Measurements from ENCODE around the gene ABCC1. TPM values are rescaled to one million over a fixed set of nuclear protein-coding genes. Genes with fewer than 3 reads are reported as not detected.

The ABCC1 gene
- total RNA-seq, 2 experiments from 2014 or later: 64.5 to 67.6 TPM

DNA sequence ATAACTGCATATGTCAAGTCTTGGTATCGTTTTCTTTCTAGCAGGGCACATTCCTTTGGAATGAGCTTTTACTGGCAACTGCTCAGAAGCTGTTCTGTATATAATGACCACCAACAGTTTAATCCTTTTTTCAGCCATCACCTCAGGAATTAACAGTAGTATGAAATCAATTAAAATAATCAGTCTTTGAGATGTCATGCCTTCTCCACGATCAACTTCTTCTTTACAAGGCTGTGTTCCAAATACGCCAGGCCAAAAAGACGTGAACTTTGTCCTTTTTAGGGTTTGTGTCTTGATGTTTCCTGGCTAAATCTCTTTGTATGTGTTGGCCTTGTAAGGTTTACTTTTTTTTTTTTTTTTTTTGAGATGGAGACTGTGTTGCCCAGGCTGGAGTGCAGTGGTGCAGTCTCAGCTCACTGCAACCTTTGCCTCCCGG, 54.9 kb downstream of the ABCC1 start:
- H3K4me3 Mint-ChIP-seq: no peak overlapping the region
- TF ChIP-seq, protein P1, sequence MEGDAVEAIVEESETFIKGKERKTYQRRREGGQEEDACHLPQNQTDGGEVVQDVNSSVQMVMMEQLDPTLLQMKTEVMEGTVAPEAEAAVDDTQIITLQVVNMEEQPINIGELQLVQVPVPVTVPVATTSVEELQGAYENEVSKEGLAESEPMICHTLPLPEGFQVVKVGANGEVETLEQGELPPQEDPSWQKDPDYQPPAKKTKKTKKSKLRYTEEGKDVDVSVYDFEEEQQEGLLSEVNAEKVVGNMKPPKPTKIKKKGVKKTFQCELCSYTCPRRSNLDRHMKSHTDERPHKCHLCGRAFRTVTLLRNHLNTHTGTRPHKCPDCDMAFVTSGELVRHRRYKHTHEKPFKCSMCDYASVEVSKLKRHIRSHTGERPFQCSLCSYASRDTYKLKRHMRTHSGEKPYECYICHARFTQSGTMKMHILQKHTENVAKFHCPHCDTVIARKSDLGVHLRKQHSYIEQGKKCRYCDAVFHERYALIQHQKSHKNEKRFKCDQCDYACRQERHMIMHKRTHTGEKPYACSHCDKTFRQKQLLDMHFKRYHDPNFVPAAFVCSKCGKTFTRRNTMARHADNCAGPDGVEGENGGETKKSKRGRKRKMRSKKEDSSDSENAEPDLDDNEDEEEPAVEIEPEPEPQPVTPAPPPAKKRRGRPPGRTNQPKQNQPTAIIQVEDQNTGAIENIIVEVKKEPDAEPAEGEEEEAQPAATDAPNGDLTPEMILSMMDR (IDR thresholded peaks at IDR 0.05): no peak
- no peak for ATAC-seq
- no peak for DNase-seq
- intact Hi-C loops (cut with micrococcal nuclease): no loop called here
- peaks cover 36% of the 10 kb centered on the region for H3K4me1 Mint-ChIP-seq (ENCODE audit: low read depth)
- POLR2A ChIA-PET: no interaction called here
- no peaks in the 10 kb centered on the region for H3K9me3 Mint-ChIP-seq
- H3K27me3 Mint-ChIP-seq: no peaks in the 10 kb centered on the region
- H3K36me3 Mint-ChIP-seq (ENCODE audit: low read depth): peaks cover 39% of the 10 kb centered on the region
- CTCF ChIA-PET: interaction anchor here (0.6 kb wide), 1 partner anchor 362 kb away, joined by 3 read pairs; no protein-coding TSS in a partner anchor
- H3K27ac Mint-ChIP-seq: no peak overlapping the region

DNA sequence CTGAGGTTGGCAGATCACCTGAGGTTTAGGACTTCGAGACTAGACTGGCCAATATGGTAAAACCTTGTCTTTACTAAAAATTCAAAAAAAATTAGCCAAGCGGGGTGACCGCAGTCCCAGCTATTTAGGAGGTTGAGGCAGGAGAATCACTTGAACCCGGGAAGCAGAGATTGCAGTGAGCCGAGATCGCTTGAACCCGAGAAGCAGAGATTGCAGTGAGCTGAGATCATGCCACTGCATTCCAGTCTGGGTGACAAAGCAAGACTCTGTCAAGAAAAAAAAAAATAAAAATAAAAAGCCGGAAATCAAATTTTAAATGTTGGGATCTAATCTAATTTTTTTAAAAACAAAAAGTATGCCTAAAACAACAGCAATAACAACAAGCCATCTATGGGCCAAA, 56.3 kb downstream of the ABCC1 start:
- no peak overlapping the region for H3K27ac Mint-ChIP-seq
- peaks cover 50% of the 10 kb centered on the region for H3K36me3 Mint-ChIP-seq (ENCODE audit: low read depth)
- CTCF ChIA-PET: no interaction called here
- POLR2A ChIA-PET: no interaction called here
- ATAC-seq (no peak), DNase-seq (no peak)
- intact Hi-C loops (cut with micrococcal nuclease): no loop called here
- H3K9me3 Mint-ChIP-seq: no peaks in the 10 kb centered on the region
- no peaks in the 10 kb centered on the region for H3K27me3 Mint-ChIP-seq
- TF ChIP-seq, protein P1 (IDR thresholded peaks at IDR 0.05): no peak
- H3K4me3 Mint-ChIP-seq: no peak overlapping the region
- H3K4me1 Mint-ChIP-seq (ENCODE audit: low read depth): peaks cover 34% of the 10 kb centered on the region

DNA sequence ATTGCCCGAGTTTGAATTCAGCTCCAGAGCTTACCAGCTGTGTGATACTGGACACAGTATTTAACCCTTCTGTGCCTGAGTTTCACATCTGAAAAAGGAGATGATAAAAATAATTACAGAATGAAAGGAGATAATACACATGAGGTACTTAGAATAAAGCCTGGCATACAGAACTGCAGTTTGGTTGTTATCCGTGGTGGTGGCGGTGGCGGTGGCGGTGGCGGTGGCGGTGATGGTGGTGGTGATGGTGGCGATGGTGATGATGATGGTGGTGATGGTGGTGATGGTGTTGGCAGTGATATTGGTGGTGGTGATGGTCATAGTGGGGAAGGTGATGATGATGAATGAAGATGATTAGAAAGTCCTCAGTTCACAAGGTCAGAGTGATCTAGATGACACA, 57.2 kb downstream of the ABCC1 start:
- intact Hi-C loops (cut with micrococcal nuclease): no loop called here
- CTCF ChIA-PET: no interaction called here
- DNase-seq (no peak), ATAC-seq (no peak)
- H3K4me1 Mint-ChIP-seq (ENCODE audit: low read depth): peaks cover 29% of the 10 kb centered on the region
- TF ChIP-seq, protein P1 (IDR thresholded peaks at IDR 0.05): no peak
- H3K27me3 Mint-ChIP-seq: no peaks in the 10 kb centered on the region
- H3K36me3 Mint-ChIP-seq (ENCODE audit: low read depth): peaks cover 49% of the 10 kb centered on the region
- no peak overlapping the region for H3K4me3 Mint-ChIP-seq
- H3K27ac Mint-ChIP-seq: peak overlapping the region; percentile 93
- POLR2A ChIA-PET: no interaction called here
- H3K9me3 Mint-ChIP-seq: no peaks in the 10 kb centered on the region

DNA sequence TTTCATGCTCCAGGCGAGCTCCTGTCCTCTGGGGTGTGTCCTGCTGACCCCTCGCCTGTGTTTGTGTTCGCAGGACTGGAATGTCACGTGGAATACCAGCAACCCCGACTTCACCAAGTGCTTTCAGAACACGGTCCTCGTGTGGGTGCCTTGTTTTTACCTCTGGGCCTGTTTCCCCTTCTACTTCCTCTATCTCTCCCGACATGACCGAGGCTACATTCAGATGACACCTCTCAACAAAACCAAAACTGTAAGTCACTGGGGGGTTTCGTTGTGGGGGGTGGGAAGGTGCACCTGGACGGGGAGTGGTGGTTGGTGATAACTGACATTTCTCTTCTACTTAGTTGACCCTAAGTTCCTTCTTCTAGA, 58.3 kb downstream of the ABCC1 start:
- ATAC-seq: peak; percentile 60
- Mint-ChIP-seq H3K36me3 (ENCODE audit: low read depth) (peaks cover 45% of the 10 kb centered on the region), H3K27me3 (no peaks in the 10 kb centered on the region), H3K4me1 (ENCODE audit: low read depth) (peaks cover 24% of the 10 kb centered on the region), H3K9me3 (no peaks in the 10 kb centered on the region), H3K4me3 (no peak overlapping the region), H3K27ac (peak overlapping the region; percentile 93)
- intact Hi-C loops (cut with micrococcal nuclease): no loop called here
- ChIA-PET CTCF (interaction anchor here (0.7 kb wide), 1 partner anchor 16 kb away, joined by 3 read pairs; no protein-coding TSS in a partner anchor), POLR2A (no interaction called here)
- DNase-seq: peak; percentile 22
- TF ChIP-seq, protein P1 (IDR thresholded peaks at IDR 0.05): no peak

DNA sequence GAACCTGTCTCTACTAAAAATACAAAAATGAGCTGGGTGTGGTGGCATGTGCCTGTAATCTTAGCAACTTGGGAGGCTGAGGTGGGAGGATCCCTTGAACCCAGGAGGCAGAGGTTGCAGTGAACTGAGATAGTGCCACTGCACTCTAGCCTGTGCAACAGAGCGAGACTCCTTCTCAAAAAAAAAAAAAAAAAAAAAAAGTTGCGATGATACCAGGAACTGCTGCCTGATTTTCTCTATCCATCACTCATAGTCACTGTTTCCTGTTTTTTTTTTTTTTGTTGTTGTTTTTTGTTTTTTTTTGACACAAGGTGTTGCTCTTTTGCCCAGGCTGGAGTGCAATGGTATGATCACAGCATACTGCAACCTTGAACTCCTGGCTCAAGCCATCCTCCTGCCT, 59.2 kb downstream of the ABCC1 start:
- TF ChIP-seq, protein P1 (IDR thresholded peaks at IDR 0.05): no peak
- Mint-ChIP-seq H3K36me3 (ENCODE audit: low read depth) (peaks cover 50% of the 10 kb centered on the region), H3K9me3 (no peaks in the 10 kb centered on the region), H3K27ac (no peak overlapping the region), H3K4me1 (ENCODE audit: low read depth) (peaks cover 21% of the 10 kb centered on the region), H3K27me3 (no peaks in the 10 kb centered on the region), H3K4me3 (no peak overlapping the region)
- ChIA-PET POLR2A (interaction anchor here (0.8 kb wide), 1 partner anchor 11 kb away, joined by 3 read pairs; no protein-coding TSS in a partner anchor), CTCF (interaction anchor here (0.7 kb wide), 2 partner anchors 17 to 30 kb away, joined by 3 read pairs; no protein-coding TSS in a partner anchor)
- intact Hi-C loops (cut with micrococcal nuclease): no loop called here
- ATAC-seq: no peak
- no peak for DNase-seq

Measured in activated CD8-positive, alpha-beta T cell treated with anti-CD3 and anti-CD28 coated beads for 36 hours (primary cell).